B cell (primary cell): ENCODE data around the gene CFAP221. TPM values are rescaled to one million over a fixed set of nuclear protein-coding genes. Genes with fewer than 3 reads are reported as not detected.

Experiments used
- ATAC-seq: fragments of 200-7000 bp; cut with Tn5 transposase; one replicate; pipeline ENCODE4 v1.10.0; 2021; ENCODE audit warnings: low read depth, mild to moderate bottlenecking, moderate number of reproducible peaks, moderate library complexity
- CTCF ChIA-PET: fragments of 350-600 bp; sonication (Branson Sonifier 250); formaldehyde crosslinking; loops from one replicate; lab custom pipeline; 2021; ENCODE audit warnings: antibody characterized with exemption, inconsistent platforms; lab: Charles Lee
- POLR2A ChIA-PET: fragments of 350-600 bp; sonication (Branson Sonifier 250); formaldehyde crosslinking; loops from one replicate; lab custom pipeline; 2021; ENCODE audit warnings: antibody characterized with exemption; lab: Charles Lee
- DNase-seq: peaks from one replicate; pipeline ENCODE4 v3.0.0; 2013
- H2AFZ ChIP-seq: 2 replicates; pipeline ENCODE4 v1.6.1; 2012; ENCODE audit warnings: mild to moderate bottlenecking, low read depth, low read length; ENCODE audit not compliant: insufficient read depth, poor library complexity, severe bottlenecking
- H3K27ac ChIP-seq, 2 donors: 1 replicate in 1 of 2; 2 replicates in 1 of 2; pipeline ENCODE4 v1.5.1; 2012 to 2013; ENCODE audit warnings: low read length in 2 of 2, mild to moderate bottlenecking in 2 of 2, moderate library complexity in 1 of 2
- H3K27me3 ChIP-seq, 4 experiments: fragments of 200-600 bp in 1 of 4; sonication (generic) in 1 of 4; replicated peaks in 1 of 4; 1 replicate in 2 of 4; 2 replicates in 2 of 4; pipeline versions ENCODE4 v1.6.1 to v1.7.0; 2013 to 2016; ENCODE audit warnings: low read length in 3 of 4, mild to moderate bottlenecking in 2 of 4, mixed read lengths in 1 of 4, moderate library complexity in 1 of 4; ENCODE audit not compliant: insufficient read depth in 4 of 4, control insufficient read depth in 3 of 4; ENCODE audit errors: control extremely low read depth in 1 of 4
- H3K36me3 ChIP-seq, 2 experiments: replicated peaks in 1 of 2; 1 replicate in 1 of 2; 2 replicates in 1 of 2; pipeline versions ENCODE4 v1.6.1 to v1.7.1; 2013; ENCODE audit warnings: low read length in 1 of 2; ENCODE audit not compliant: insufficient read depth in 2 of 2, control insufficient read depth in 1 of 2; ENCODE audit errors: control extremely low read depth in 1 of 2, extremely low read depth in 1 of 2
- H3K4me1 ChIP-seq, 2 donors: fragments of 200-600 bp in 1 of 2; sonication (generic) in 1 of 2; 1 replicate in 1 of 2; 2 replicates in 1 of 2; pipeline versions ENCODE4 v1.5.1 to v1.6.1; 2013 to 2017; ENCODE audit warnings: low read length in 2 of 2; ENCODE audit not compliant: control insufficient read depth in 2 of 2, insufficient read depth in 2 of 2
- H3K4me2 ChIP-seq: replicated peaks from 2 replicates; pipeline ENCODE3; 2012; ENCODE audit warnings: mild to moderate bottlenecking, low read depth, low read length; ENCODE audit not compliant: poor library complexity, severe bottlenecking
- H3K4me3 ChIP-seq, 5 experiments: fragments of 200-600 bp in 1 of 5; sonication (generic) in 1 of 5; 1 replicate in 3 of 5; 2 replicates in 2 of 5; pipeline versions ENCODE4 v1.5.1 to v1.7.0; 2011 to 2016; ENCODE audit warnings: low read length in 4 of 5, mild to moderate bottlenecking in 4 of 5, low read depth in 2 of 5, control low read depth in 1 of 5, moderate library complexity in 1 of 5; ENCODE audit not compliant: insufficient read depth in 1 of 5; ENCODE audit errors: control extremely low read depth in 1 of 5, extremely low read depth in 1 of 5
- H3K79me2 ChIP-seq: fragments of 200-600 bp; sonication (generic); one replicate; pipeline ENCODE4 v1.6.0; 2016; ENCODE audit warnings: low read length; ENCODE audit not compliant: control insufficient read depth, insufficient read depth
- H3K9ac ChIP-seq: fragments of 200-600 bp; sonication (generic); 2 replicates; pipeline ENCODE4 v1.6.1; 2017; ENCODE audit warnings: mild to moderate bottlenecking, low read length, moderate library complexity
- H3K9me3 ChIP-seq, 3 donors: one replicate each; pipeline versions ENCODE4 v1.6.1 to v1.7.1; 2013; ENCODE audit warnings: low read length in 2 of 3; ENCODE audit not compliant: control insufficient read depth in 2 of 3, insufficient read depth in 1 of 3; ENCODE audit errors: control extremely low read depth in 1 of 3
- H4K20me1 ChIP-seq: 2 replicates; pipeline ENCODE4 v1.6.0; 2012; ENCODE audit warnings: mild to moderate bottlenecking, low read length; ENCODE audit not compliant: insufficient read depth, control insufficient read depth, poor library complexity, severe bottlenecking
- H3K27ac Mint-ChIP-seq: one replicate; pipeline ENCODE4 v1.8.0; 2021; ENCODE audit warnings: mixed read lengths
- H3K27me3 Mint-ChIP-seq: one replicate; pipeline ENCODE4 v1.8.0; 2021; ENCODE audit warnings: mixed read lengths
- H3K4me1 Mint-ChIP-seq: one replicate; pipeline ENCODE4 v1.8.0; 2021; ENCODE audit warnings: mixed read lengths
- H3K4me3 Mint-ChIP-seq: one replicate; pipeline ENCODE4 v1.8.0; 2021; ENCODE audit warnings: mixed read lengths
- H3K9me3 Mint-ChIP-seq: one replicate; pipeline ENCODE4 v1.8.0; 2022; ENCODE audit warnings: mixed read lengths; ENCODE audit not compliant: insufficient read depth
- EZH2 ChIP-seq: IDR thresholded peaks from 2 replicates; pipeline ENCODE4 v1.6.1; 2012; ENCODE audit warnings: borderline replicate concordance, low read depth, mild to moderate bottlenecking, moderate library complexity, low read length; ENCODE audit not compliant: insufficient read depth, poor library complexity, severe bottlenecking
- WGBS: methylation state at CpG from one replicate; pipeline ENCODE4 v1.1.5; 2013; ENCODE audit warnings: missing lambda C conversion rate; ENCODE audit not compliant: insufficient coverage; 5-methylcytosine and 5-hydroxymethylcytosine counted together
- intact Hi-C: fragments of 100-400 bp; cut with micrococcal nuclease; formaldehyde crosslinking; loops from one replicate; pipeline ENCODE4 v1.10.0; 2022
- polyA plus RNA-seq: library from polyadenylated mRNA; depleted of rRNA; stranded (reverse); fragments of >200 nt; gene quantifications from 2 replicates; pipeline ENCODE4 v1.2.3, GENCODE V29; 2012
- total RNA-seq, 2 donors: library from RNA; stranded (reverse); fragments of 120-200 nt in 1 of 2; gene quantifications; 1 replicate in 1 of 2; 2 replicates in 1 of 2; pipeline versions ENCODE4 v1.2.3 to v1.2.4, GENCODE V29; 2013 to 2022
- TF ChIP-seq, protein P1 (sequence below): fragments of 200-600 bp; IDR thresholded peaks from one replicate; pipeline ENCODE4 v1.8.0; 2022; ENCODE audit warnings: antibody characterized with exemption, mild to moderate bottlenecking

The CFAP221 gene
- total and polyA plus RNA-seq, 2 donors (not counting 1 experiment from before 2014, with no cell fraction given) = not detected

DNA sequence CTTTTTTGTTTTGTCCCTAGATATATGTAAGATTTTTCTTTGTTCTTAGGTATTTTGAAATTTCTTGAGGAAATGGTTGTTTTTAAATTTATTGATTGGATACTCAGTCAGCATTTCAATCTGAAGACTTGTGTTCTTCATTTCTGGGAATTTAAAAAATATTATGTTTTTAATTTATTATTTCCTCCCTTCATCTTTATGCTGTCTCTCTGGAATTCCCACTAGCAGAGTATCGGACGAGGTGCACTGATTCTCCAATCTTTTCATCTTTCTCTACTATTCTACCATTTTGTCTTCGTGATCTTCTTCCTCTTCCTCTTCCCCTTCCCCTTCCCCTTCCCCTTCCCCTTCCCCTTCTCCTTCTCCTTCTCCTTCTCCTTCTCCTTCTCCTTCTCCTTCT lies 32.3 kb upstream of the CFAP221 start:
- DNase-seq (no peak), ATAC-seq (no peak)
- Histone ChIP-seq H3K9ac (no peak overlapping the region), H3K79me2 (no peaks in the 10 kb centered on the region), H3K27ac (no peak overlapping the region), H3K9me3 (no peaks in the 10 kb centered on the region), H3K36me3 (no peaks in the 10 kb centered on the region), H4K20me1 (no peaks in the 10 kb centered on the region), H2AFZ (no peak overlapping the region), H3K27me3 (peaks cover 0 to 7% (median 2%) of the 10 kb centered on the region in 4 experiments), H3K4me1 (no peaks in the 10 kb centered on the region), H3K4me3 (no peak overlapping the region), H3K4me2 (no peak overlapping the region)
- no peaks in the 10 kb centered on the region for H3K4me1 Mint-ChIP-seq
- H3K27ac Mint-ChIP-seq = no peak overlapping the region
- no peak overlapping the region for H3K4me3 Mint-ChIP-seq
- peaks cover 38% of the 10 kb centered on the region for H3K27me3 Mint-ChIP-seq
- WGBS = no CpG with 5 or more reads among the region's 3 CpGs
- no peak for TF ChIP-seq EZH2
- TF ChIP-seq, protein P1, sequence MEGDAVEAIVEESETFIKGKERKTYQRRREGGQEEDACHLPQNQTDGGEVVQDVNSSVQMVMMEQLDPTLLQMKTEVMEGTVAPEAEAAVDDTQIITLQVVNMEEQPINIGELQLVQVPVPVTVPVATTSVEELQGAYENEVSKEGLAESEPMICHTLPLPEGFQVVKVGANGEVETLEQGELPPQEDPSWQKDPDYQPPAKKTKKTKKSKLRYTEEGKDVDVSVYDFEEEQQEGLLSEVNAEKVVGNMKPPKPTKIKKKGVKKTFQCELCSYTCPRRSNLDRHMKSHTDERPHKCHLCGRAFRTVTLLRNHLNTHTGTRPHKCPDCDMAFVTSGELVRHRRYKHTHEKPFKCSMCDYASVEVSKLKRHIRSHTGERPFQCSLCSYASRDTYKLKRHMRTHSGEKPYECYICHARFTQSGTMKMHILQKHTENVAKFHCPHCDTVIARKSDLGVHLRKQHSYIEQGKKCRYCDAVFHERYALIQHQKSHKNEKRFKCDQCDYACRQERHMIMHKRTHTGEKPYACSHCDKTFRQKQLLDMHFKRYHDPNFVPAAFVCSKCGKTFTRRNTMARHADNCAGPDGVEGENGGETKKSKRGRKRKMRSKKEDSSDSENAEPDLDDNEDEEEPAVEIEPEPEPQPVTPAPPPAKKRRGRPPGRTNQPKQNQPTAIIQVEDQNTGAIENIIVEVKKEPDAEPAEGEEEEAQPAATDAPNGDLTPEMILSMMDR = no peak
- CTCF ChIA-PET = no interaction called here
- POLR2A ChIA-PET = no interaction called here
- intact Hi-C loops = no loop called here
- H3K9me3 Mint-ChIP-seq = no peaks in the 10 kb centered on the region

DNA sequence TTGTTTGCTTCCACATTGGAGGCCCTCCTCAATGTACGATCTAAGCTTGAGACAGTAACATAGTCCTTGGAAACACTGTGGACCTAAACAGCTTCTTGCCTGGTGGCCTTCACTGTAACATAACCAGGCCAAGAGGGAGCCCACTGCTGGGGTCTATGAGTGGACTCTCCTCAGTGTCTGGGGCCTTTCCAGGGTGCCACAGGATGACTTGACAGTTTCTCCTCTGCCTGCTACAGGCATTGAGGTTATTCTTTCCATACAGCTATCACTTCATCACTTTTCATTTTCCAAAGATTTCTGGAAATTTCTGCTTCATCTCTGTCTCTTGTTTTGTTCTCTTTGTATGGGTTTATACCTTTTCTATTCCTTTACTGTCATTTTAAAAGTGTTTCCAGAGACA lies 31.3 kb upstream of the CFAP221 start:
- WGBS = 75% methylated on average over 1 of the region's 1 CpG
- Histone ChIP-seq H4K20me1 (no peaks in the 10 kb centered on the region), H3K4me1 (no peaks in the 10 kb centered on the region), H3K9me3 (no peaks in the 10 kb centered on the region), H2AFZ (no peak overlapping the region), H3K4me2 (no peak overlapping the region), H3K4me3 (no peak overlapping the region), H3K9ac (no peak overlapping the region), H3K36me3 (no peaks in the 10 kb centered on the region), H3K27me3 (peaks cover 0 to 7% (median 2%) of the 10 kb centered on the region in 4 experiments), H3K79me2 (no peaks in the 10 kb centered on the region), H3K27ac (no peak overlapping the region)
- intact Hi-C loops = no loop called here
- TF ChIP-seq, protein P1 = no peak
- no peak for TF ChIP-seq EZH2
- Mint-ChIP-seq H3K27ac (no peak overlapping the region), H3K4me1 (no peaks in the 10 kb centered on the region), H3K27me3 (peaks cover 42% of the 10 kb centered on the region), H3K4me3 (no peak overlapping the region), H3K9me3 (no peaks in the 10 kb centered on the region)
- no peak for DNase-seq
- POLR2A ChIA-PET = no interaction called here
- ATAC-seq = no peak
- CTCF ChIA-PET = no interaction called here
